ENCODE results near the gene CCL15.

Gene CCL15

GRCh38 chr17:35977509-35977908 is 23.8 kb downstream of the CCL15 start:
- no peak overlapping the region for H3K27ac ChIP-seq (ENCODE audit: low read depth, low read length)
- H3K9ac ChIP-seq (ENCODE audit: low read depth in 1 of 2, low read length in 2 of 2) = no peak overlapping the region
- H3K4me3 ChIP-seq (ENCODE audit: low read depth in 1 of 2, low read length in 2 of 2) = no peak overlapping the region
- peaks cover 27 to 37% of the 10 kb centered on the region in 2 donors for H3K4me1 ChIP-seq (ENCODE audit: control insufficient read depth in 1 of 2, insufficient read depth in 2 of 2, low read length in 2 of 2)
- H3K27me3 ChIP-seq (ENCODE audit: control insufficient read depth in 1 of 2, insufficient read depth in 2 of 2, low read length in 2 of 2) = no peaks in the 10 kb centered on the region
- no peaks in the 10 kb centered on the region for H3K36me3 ChIP-seq (ENCODE audit: control insufficient read depth in 1 of 2, insufficient read depth in 2 of 2, low read length in 2 of 2)
- no peaks in the 10 kb centered on the region for H3K9me3 ChIP-seq (ENCODE audit: control insufficient read depth in 1 of 2, low read length in 2 of 2)

GRCh38 chr17:35973333-35974260 is 27.8 kb downstream of the CCL15 start:
- H3K9ac ChIP-seq (ENCODE audit: low read depth in 1 of 2, low read length in 2 of 2) = no peak overlapping the region
- no peak overlapping the region for H3K4me3 ChIP-seq (ENCODE audit: low read depth in 1 of 2, low read length in 2 of 2)
- peaks cover 27 to 31% of the 10 kb centered on the region in 2 donors for H3K4me1 ChIP-seq (ENCODE audit: control insufficient read depth in 1 of 2, insufficient read depth in 2 of 2, low read length in 2 of 2)
- H3K27ac ChIP-seq (ENCODE audit: low read depth, low read length) = no peak overlapping the region
- no peaks in the 10 kb centered on the region for H3K9me3 ChIP-seq (ENCODE audit: control insufficient read depth in 1 of 2, low read length in 2 of 2)
- H3K27me3 ChIP-seq (ENCODE audit: control insufficient read depth in 1 of 2, insufficient read depth in 2 of 2, low read length in 2 of 2) = no peaks in the 10 kb centered on the region
- H3K36me3 ChIP-seq (ENCODE audit: control insufficient read depth in 1 of 2, insufficient read depth in 2 of 2, low read length in 2 of 2) = no peaks in the 10 kb centered on the region

- no peak overlapping the region for H3K9ac ChIP-seq (ENCODE audit: low read depth in 1 of 2, low read length in 2 of 2)
- H3K36me3 ChIP-seq (ENCODE audit: control insufficient read depth in 1 of 2, insufficient read depth in 2 of 2, low read length in 2 of 2) = no peaks in the 10 kb centered on the region
- H3K27me3 ChIP-seq (ENCODE audit: control insufficient read depth in 1 of 2, insufficient read depth in 2 of 2, low read length in 2 of 2) = no peaks in the 10 kb centered on the region
- H3K4me3 ChIP-seq (ENCODE audit: low read depth in 1 of 2, low read length in 2 of 2) = no peak overlapping the region
- H3K4me1 ChIP-seq (ENCODE audit: control insufficient read depth in 1 of 2, insufficient read depth in 2 of 2, low read length in 2 of 2) = peaks cover 27 to 31% of the 10 kb centered on the region in 2 donors
- no peak overlapping the region for H3K27ac ChIP-seq (ENCODE audit: low read depth, low read length)
- H3K9me3 ChIP-seq (ENCODE audit: control insufficient read depth in 1 of 2, low read length in 2 of 2) = no peaks in the 10 kb centered on the region
These were observed 28.4 kb downstream of the CCL15 start for GRCh38 chr17:35972945-35973332.

- Histone ChIP-seq H3K36me3 (ENCODE audit: control insufficient read depth in 1 of 2, insufficient read depth in 2 of 2, low read length in 2 of 2) (no peaks in the 10 kb centered on the region), H3K9me3 (ENCODE audit: control insufficient read depth in 1 of 2, low read length in 2 of 2) (no peaks in the 10 kb centered on the region), H3K4me3 (ENCODE audit: low read depth in 1 of 2, low read length in 2 of 2) (no peak overlapping the region), H3K27ac (ENCODE audit: low read depth, low read length) (no peak overlapping the region), H3K4me1 (ENCODE audit: control insufficient read depth in 1 of 2, insufficient read depth in 2 of 2, low read length in 2 of 2) (peaks cover 27 to 31% of the 10 kb centered on the region in 2 donors), H3K27me3 (ENCODE audit: control insufficient read depth in 1 of 2, insufficient read depth in 2 of 2, low read length in 2 of 2) (no peaks in the 10 kb centered on the region), H3K9ac (ENCODE audit: low read depth in 1 of 2, low read length in 2 of 2) (no peak overlapping the region)
These were observed 28.8 kb downstream of the CCL15 start for GRCh38 chr17:35972535-35972934.

GRCh38 chr17:35972066-35972465 is 29.3 kb downstream of the CCL15 start:
- Histone ChIP-seq H3K36me3 (ENCODE audit: control insufficient read depth in 1 of 2, insufficient read depth in 2 of 2, low read length in 2 of 2) (no peaks in the 10 kb centered on the region), H3K9me3 (ENCODE audit: control insufficient read depth in 1 of 2, low read length in 2 of 2) (no peaks in the 10 kb centered on the region), H3K4me1 (ENCODE audit: control insufficient read depth in 1 of 2, insufficient read depth in 2 of 2, low read length in 2 of 2) (peaks cover 27 to 31% of the 10 kb centered on the region in 2 donors), H3K9ac (ENCODE audit: low read depth in 1 of 2, low read length in 2 of 2) (no peak overlapping the region), H3K27me3 (ENCODE audit: control insufficient read depth in 1 of 2, insufficient read depth in 2 of 2, low read length in 2 of 2) (no peaks in the 10 kb centered on the region), H3K27ac (ENCODE audit: low read depth, low read length) (no peak overlapping the region), H3K4me3 (ENCODE audit: low read depth in 1 of 2, low read length in 2 of 2) (no peak overlapping the region)

- Histone ChIP-seq H3K9me3 (ENCODE audit: control insufficient read depth in 1 of 2, low read length in 2 of 2) (no peaks in the 10 kb centered on the region), H3K27ac (ENCODE audit: low read depth, low read length) (no peak overlapping the region), H3K4me1 (ENCODE audit: control insufficient read depth in 1 of 2, insufficient read depth in 2 of 2, low read length in 2 of 2) (peaks cover 26 to 27% of the 10 kb centered on the region in 2 donors), H3K27me3 (ENCODE audit: control insufficient read depth in 1 of 2, insufficient read depth in 2 of 2, low read length in 2 of 2) (no peaks in the 10 kb centered on the region), H3K4me3 (ENCODE audit: low read depth in 1 of 2, low read length in 2 of 2) (no peak overlapping the region), H3K36me3 (ENCODE audit: control insufficient read depth in 1 of 2, insufficient read depth in 2 of 2, low read length in 2 of 2) (no peaks in the 10 kb centered on the region), H3K9ac (ENCODE audit: low read depth in 1 of 2, low read length in 2 of 2) (no peak overlapping the region)
These were observed 31.6 kb downstream of the CCL15 start for GRCh38 chr17:35969558-35970380.

- no peak overlapping the region for H3K4me3 ChIP-seq (ENCODE audit: low read depth in 1 of 2, low read length in 2 of 2)
- no peaks in the 10 kb centered on the region for H3K9me3 ChIP-seq (ENCODE audit: control insufficient read depth in 1 of 2, low read length in 2 of 2)
- H3K27me3 ChIP-seq (ENCODE audit: control insufficient read depth in 1 of 2, insufficient read depth in 2 of 2, low read length in 2 of 2) = no peaks in the 10 kb centered on the region
- no peak overlapping the region for H3K27ac ChIP-seq (ENCODE audit: low read depth, low read length)
- H3K36me3 ChIP-seq (ENCODE audit: control insufficient read depth in 1 of 2, insufficient read depth in 2 of 2, low read length in 2 of 2) = no peaks in the 10 kb centered on the region
- peaks cover 21 to 22% of the 10 kb centered on the region in 2 donors for H3K4me1 ChIP-seq (ENCODE audit: control insufficient read depth in 1 of 2, insufficient read depth in 2 of 2, low read length in 2 of 2)
- no peak overlapping the region for H3K9ac ChIP-seq (ENCODE audit: low read depth in 1 of 2, low read length in 2 of 2)
These were observed 32.8 kb downstream of the CCL15 start for GRCh38 chr17:35968520-35969054.

GRCh38 chr17:35965272-35965671 is 36.1 kb downstream of the CCL15 start:
- peaks cover 5 to 6% of the 10 kb centered on the region in 2 donors for H3K4me1 ChIP-seq (ENCODE audit: control insufficient read depth in 1 of 2, insufficient read depth in 2 of 2, low read length in 2 of 2)
- H3K9me3 ChIP-seq (ENCODE audit: control insufficient read depth in 1 of 2, low read length in 2 of 2) = no peaks in the 10 kb centered on the region
- no peak overlapping the region for H3K4me3 ChIP-seq (ENCODE audit: low read depth in 1 of 2, low read length in 2 of 2)
- H3K9ac ChIP-seq (ENCODE audit: low read depth in 1 of 2, low read length in 2 of 2) = no peak overlapping the region
- H3K27me3 ChIP-seq (ENCODE audit: control insufficient read depth in 1 of 2, insufficient read depth in 2 of 2, low read length in 2 of 2) = peaks cover 0 to under 1% of the 10 kb centered on the region in 2 donors
- no peak overlapping the region for H3K27ac ChIP-seq (ENCODE audit: low read depth, low read length)
- H3K36me3 ChIP-seq (ENCODE audit: control insufficient read depth in 1 of 2, insufficient read depth in 2 of 2, low read length in 2 of 2) = no peaks in the 10 kb centered on the region

GRCh38 chr17:35963663-35964062 is 37.7 kb downstream of the CCL15 start:
- Histone ChIP-seq H3K27ac (ENCODE audit: low read depth, low read length) (no peak overlapping the region), H3K9ac (ENCODE audit: low read depth in 1 of 2, low read length in 2 of 2) (no peak overlapping the region), H3K36me3 (ENCODE audit: control insufficient read depth in 1 of 2, insufficient read depth in 2 of 2, low read length in 2 of 2) (no peaks in the 10 kb centered on the region), H3K27me3 (ENCODE audit: control insufficient read depth in 1 of 2, insufficient read depth in 2 of 2, low read length in 2 of 2) (peaks cover 1 to 4% of the 10 kb centered on the region in 2 donors), H3K9me3 (ENCODE audit: control insufficient read depth in 1 of 2, low read length in 2 of 2) (no peaks in the 10 kb centered on the region), H3K4me3 (ENCODE audit: low read depth in 1 of 2, low read length in 2 of 2) (no peak overlapping the region), H3K4me1 (ENCODE audit: control insufficient read depth in 1 of 2, insufficient read depth in 2 of 2, low read length in 2 of 2) (no peaks in the 10 kb centered on the region)

- H3K9me3 ChIP-seq (ENCODE audit: control insufficient read depth in 1 of 2, low read length in 2 of 2) = no peaks in the 10 kb centered on the region
- no peaks in the 10 kb centered on the region for H3K4me1 ChIP-seq (ENCODE audit: control insufficient read depth in 1 of 2, insufficient read depth in 2 of 2, low read length in 2 of 2)
- H3K4me3 ChIP-seq (ENCODE audit: low read depth in 1 of 2, low read length in 2 of 2) = no peak overlapping the region
- H3K36me3 ChIP-seq (ENCODE audit: control insufficient read depth in 1 of 2, insufficient read depth in 2 of 2, low read length in 2 of 2) = no peaks in the 10 kb centered on the region
- no peak overlapping the region for H3K27ac ChIP-seq (ENCODE audit: low read depth, low read length)
- peaks cover 0 to 3% of the 10 kb centered on the region in 2 donors for H3K27me3 ChIP-seq (ENCODE audit: control insufficient read depth in 1 of 2, insufficient read depth in 2 of 2, low read length in 2 of 2)
- H3K9ac ChIP-seq (ENCODE audit: low read depth in 1 of 2, low read length in 2 of 2) = no peak overlapping the region
These were observed 47.6 kb downstream of the CCL15 start for GRCh38 chr17:35953720-35954119.

Data from duodenal mucosa (tissue), 2 donors.